SK-N-SH treated with all-trans-retinoic acid at 6 μM for 48 hours (cell line): ENCODE results near the gene UBR1.

Source experiments
- ARNTL ChIP-seq: fragments of 450-650 bp; formaldehyde crosslinking; IDR thresholded peaks from 2 replicates; pipeline ENCODE4 v1.5.0; 2020; ENCODE audit warnings: low read depth, mild to moderate bottlenecking, moderate library complexity, borderline replicate concordance
- CSRNP3 ChIP-seq: fragments of 250-450 bp; sonication (Bioruptor Pico); IDR thresholded peaks from 2 replicates; pipeline ENCODE4 v1.5.1; 2021; ENCODE audit warnings: mild to moderate bottlenecking, moderate library complexity
- ESRRG ChIP-seq: fragments of 250-450 bp; sonication (Bioruptor Pico); IDR thresholded peaks from 2 replicates; pipeline ENCODE4 v1.6.1; 2021; ENCODE audit warnings: mild to moderate bottlenecking
- PPARA ChIP-seq: fragments of 250-450 bp; sonication (Bioruptor Pico); IDR thresholded peaks from 2 replicates; pipeline ENCODE4 v1.5.0; 2020; ENCODE audit warnings: mild to moderate bottlenecking, borderline replicate concordance
- TOX ChIP-seq: fragments of 250-450 bp; sonication (Bioruptor Pico); IDR thresholded peaks from 2 replicates; pipeline ENCODE4 v1.8.0; 2021; ENCODE audit warnings: mild to moderate bottlenecking, moderate library complexity, borderline replicate concordance
- ZC3H10 ChIP-seq: fragments of 250-450 bp; sonication (Bioruptor Pico); IDR thresholded peaks from 2 replicates; pipeline ENCODE4 v1.5.1; 2021; ENCODE audit warnings: mild to moderate bottlenecking, moderate library complexity
- ZFP30 ChIP-seq: fragments of 450-650 bp; formaldehyde crosslinking; IDR thresholded peaks from 2 replicates; pipeline ENCODE4 v1.5.0; 2022; ENCODE audit warnings: mild to moderate bottlenecking, moderate library complexity

DNA sequence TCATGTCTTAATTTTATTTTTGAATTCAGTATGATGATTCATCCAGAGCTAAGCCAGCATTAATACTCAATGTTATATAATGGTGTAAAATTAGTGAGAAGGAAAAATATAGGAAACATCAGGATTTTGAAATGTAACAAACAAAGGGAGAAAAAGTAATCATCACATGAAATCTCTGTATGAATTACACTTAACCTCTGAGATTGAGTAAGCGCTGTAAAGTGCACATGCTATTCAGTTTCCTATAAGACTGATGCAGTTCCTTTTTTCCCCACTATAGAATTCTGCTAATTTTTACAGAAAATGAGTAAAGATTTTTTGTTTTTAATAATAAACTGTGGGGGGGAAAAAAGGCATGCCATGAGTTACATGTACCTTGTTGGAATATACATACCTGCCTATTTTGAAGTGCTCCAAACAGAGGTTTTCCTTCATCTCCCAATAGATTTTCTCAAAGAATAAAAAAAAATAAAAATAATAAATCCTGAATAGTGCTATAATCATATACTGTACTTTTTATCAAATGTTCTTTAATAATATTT lies 121.3 kb downstream of the UBR1 start:
- TF ChIP-seq ZC3H10 (CRISPR knock-in tag) (no peak), ZFP30 (CRISPR knock-in tag) (no peak), ESRRG (no peak), TOX (CRISPR knock-in tag) (no peak), ARNTL (CRISPR knock-in tag) (no peak), PPARA (CRISPR knock-in tag) (no peak), CSRNP3 (no peak)
